Dermis blood vessel endothelial cell (primary cell): ENCODE data around the gene THADA. TPM values are rescaled to one million over a fixed set of nuclear protein-coding genes. Genes with fewer than 3 reads are reported as not detected.
"Not testable (repeated sequence)": the region's sequence is repeated elsewhere in the genome, so short reads cannot be mapped to it uniquely, and the experiment has no call there.

ENCODE experiments used
- DNase-seq: peaks from one replicate; pipeline ENCODE4 v3.0.0; 2010
- total RNA-seq: library from RNA; depleted of rRNA; stranded (reverse); fragments of >200 nt; gene quantifications from 2 replicates; pipeline ENCODE4 v1.2.3, GENCODE V29; 2014

The THADA gene
- total RNA-seq, 1 donor from 2014 or later, result 26.9 TPM

DNA sequence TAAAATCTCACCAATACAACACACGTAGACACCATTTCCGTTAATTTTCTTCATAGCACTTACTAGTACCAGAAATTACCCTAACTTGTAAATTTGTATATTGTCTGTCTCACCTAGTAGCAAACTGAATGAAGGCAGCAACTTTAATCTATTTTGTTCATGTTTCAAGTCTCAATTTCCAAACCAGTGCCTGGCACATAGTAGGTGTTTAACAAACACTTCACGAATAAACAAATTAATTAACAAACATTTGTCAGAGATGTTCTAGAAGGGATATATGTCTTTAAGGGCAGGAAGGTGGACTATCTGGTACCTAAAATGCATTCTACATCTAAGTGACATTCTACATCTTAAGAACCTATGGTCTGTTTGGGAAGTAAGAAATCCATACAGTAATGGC, 963 bp downstream of the THADA start:
- no peak for DNase-seq

DNA sequence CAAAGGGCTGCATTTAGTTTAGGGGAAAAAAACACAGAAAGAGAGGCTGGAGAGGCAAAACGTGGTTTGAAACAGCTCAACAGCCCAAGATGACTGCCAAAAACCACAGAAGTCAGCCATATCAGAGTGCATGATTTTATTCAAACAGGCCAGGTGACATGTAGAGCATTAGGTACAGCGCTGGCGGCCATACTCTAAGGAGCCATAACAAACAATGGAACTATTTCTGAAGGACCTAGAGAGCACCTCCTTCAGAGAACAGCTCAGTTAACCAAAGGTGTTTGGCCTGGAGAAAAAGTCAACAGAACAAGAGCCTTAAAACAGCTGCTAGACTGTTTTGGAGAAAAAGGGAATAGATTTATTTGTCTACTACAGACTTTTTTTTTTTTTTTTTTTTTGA, 2.6 kb downstream of the THADA start:
- DNase-seq, result no peak

DNA sequence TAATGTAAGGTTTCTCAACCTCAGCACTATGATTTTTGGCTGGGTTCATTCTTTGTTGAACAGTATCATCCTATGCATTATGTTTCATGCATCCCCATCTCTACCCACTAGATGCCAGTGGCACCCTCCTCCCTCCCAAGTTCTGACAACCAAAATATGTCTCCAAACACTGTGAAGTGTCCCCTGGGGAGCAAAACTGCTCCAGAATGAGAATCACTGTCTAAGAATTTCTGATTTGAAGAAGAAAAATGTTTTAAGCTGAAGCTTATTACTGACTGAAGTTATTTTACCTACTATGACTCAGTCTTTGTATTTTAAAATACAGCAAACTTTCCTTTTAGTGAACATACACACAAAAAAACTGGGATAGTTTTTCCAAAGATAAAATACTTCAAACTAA, 3.4 kb downstream of the THADA start:
- DNase-seq, result no peak

DNA sequence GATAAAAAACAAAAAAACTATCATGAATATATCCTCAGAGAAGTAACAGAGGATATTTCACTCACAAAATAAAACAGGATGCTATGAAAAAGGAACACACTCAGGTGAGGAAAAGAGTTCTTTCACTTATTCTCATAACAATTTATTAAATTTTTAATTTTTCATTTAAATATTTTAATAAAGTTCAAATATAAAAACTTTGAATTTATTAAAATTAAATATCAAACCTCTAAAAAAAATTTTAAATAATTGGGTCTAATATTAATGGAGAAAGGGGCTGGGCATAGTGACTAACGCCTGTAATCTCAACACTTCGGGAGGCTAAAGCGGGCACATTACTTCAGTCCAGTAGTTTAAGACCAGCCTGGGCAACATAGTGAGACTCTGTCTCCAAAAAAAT, 10.1 kb downstream of the THADA start:
- no peak for DNase-seq

DNA sequence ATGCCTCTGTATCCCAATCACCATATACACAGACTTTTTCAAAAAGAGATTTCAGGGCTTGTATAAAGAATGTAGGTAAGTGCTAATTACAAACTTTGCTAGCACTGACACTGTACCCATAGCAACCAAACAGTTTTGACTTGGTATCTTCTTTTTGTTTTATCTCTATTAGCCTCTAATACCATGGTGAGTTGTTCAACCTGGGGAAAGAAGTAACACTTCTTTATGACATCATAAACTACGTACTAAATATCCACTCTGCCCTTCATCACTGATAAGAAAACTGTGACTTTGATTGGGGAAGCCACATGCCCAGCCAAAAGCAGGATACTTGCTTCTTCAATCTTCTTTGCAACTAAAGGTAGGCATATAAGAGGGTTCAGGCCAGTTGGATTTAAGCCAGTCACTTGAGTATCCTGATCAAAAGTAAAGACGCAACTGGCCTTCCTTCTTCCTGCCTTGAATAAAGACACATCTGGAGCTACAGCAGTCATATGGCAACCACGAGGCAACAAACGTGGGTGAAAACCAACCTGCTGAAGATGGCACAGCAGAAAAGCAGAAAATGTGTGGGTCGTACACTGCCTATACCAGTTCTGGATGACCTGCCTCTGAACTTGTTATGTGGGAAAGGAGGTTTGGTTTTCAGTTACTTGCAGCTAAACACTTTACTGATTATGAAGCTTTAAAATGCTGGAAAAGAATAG, 16.4 kb downstream of the THADA start:
- no peak for DNase-seq

DNA sequence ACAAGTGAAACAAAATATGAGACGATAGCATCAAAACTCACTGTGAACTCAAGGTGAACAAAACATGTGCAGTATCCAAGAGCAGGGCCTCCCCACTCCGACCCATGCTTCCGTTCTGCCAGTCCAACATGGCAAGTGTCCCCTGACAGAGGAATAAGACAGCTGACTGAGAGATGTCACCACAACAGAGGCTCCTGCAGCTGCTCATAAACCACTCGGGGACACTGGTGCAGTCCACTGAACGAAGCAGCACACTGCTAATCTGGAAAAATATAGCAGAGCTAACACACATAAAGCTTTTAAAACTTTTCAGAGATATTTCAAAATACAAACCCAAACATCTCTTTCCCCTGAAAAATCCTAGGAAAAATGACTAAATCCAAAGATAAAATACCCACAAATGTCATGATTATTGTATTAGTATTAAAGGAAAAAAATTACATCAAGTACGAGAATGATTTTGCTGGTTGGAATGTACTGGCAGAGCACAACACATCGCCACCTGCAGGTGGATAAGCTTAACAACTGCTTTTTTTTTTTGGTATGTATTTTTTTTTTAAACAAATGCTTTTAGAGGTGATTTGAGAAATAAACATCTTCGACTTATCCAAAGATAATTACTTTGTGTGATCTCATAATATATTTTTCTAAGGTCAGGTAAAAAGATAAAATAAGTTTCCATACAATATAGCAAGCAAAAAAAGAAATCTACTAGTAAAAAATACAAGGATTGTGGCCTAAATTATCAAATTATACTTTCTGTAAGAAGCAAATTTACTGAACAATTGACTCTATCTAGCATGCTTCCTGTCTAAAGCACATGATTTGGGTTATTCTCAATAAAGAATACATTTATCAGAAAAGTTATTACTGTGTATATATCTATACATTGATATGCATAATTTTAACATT, 18.6 kb downstream of the THADA start:
- DNase-seq, result peak; percentile 76

DNA sequence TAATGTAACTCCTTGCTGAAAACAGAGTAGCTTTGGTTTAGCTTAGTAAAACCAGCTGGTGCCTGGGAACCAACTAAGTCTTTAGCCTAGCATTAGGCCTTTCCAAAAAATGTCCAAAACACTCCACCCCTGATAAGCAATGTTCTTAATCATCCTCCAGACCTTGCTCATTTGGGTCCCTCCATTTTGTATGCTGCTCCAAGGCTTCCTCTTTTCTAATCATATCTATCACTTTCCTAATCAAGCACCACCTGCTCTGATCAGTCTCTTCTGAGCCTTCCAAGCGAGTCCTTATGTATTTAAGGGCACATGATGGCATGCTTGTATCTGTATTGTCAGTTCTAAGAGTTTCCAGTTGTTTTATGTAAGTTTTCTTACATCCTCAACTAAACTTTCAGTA, 23.6 kb downstream of the THADA start:
- no peak for DNase-seq

DNA sequence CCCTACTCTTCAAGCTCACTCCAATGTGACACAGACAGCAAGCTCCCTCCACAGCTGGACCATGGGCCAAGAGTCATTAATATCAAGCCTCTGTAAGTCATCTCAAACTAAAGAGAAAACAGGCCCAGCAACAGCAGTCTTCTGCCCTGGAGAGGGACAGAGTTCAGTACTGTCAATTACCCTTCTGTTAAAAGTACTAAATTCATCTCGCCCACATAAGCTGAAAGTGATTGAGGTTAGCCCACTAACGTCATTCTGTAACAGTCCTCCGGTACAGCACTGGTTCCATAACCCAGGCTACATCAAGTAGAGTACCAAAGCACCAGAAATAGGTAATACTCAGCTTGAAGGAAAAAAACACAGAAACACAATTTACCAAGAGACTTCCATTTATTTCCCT, 25.9 kb downstream of the THADA start:
- DNase-seq, result no peak

DNA sequence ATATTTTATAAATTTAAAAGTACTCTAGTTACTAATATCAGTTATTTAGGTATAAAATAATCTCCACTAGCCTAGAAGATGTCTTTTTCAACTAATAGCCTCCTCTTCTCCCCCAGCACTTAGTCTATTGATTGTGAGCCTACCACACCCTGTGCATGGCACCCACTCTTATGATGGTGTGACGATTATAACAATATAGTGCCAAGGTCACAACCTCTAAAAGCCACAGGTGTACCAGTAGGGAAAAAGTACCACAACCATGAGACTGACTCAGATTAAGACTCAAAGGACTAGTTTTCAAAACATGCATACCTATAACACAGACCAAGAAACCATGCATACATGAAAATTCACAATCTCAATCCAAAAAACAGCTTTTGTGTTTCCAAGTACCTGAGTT, 27.6 kb downstream of the THADA start:
- no peak for DNase-seq

- no peak for DNase-seq
These were observed 29.4 kb downstream of the THADA start for GRCh38 chr2:43566461-43566729.

DNA sequence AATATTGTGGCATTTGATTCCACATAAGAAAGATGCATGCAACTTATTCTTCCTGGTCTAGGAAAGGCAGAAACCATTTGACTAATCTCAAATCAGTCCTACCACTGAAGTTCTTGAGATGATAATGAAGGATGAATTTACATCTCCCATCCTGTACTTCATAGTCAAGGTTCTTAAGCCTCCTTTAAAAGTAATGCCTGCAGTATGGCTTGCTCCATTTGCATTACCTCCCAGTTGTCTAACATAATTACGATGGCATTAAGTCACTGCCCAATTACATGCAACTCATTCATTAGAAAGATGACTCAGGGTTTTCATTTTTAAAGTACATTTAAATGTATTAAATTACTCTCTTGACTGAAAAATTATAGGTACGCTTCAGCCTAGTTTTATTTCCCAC, 32.2 kb downstream of the THADA start:
- DNase-seq, result no peak

DNA sequence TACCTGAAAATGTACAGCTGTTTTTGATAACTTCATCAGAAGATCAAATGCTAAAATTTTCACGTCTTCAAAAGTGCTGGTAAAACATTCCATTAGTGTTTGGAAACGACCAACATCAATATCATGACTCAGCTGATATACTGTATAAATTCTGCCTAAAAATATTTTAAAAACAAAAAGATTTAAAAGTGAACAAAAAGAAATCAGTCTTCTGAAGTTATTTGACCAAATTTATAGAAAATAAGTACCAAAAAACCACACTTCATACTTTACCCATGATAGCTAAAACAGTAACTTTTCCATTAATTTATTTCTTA, 35.6 kb downstream of the THADA start:
- no peak for DNase-seq

GRCh38 chr2:43559391-43560230, 36.2 kb downstream of the THADA start:
- DNase-seq, result no peak

GRCh38 chr2:43557196-43557595, 38.6 kb downstream of the THADA start:
- DNase-seq, result no peak

DNA sequence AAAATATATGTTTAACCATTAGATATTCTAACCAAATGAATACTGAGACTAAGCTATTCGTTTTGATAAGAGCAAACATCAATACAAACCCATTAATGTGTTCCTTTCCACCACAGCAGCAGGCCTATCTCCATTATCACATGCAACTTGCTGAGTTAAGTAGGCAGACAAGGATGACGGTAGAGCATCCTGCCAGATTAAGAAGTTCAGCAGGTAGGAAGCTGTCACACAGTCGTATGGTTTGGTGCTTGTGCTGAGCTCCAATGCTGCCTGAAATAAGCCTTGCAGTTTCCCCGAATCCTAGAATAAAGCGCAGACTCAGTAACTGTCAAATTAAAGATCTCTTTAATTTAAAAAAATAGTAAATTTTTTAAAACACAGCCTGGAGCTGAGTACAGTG, 39.6 kb downstream of the THADA start:
- DNase-seq, result no peak

GRCh38 chr2:43553341-43553855, 42.4 kb downstream of the THADA start:
- DNase-seq, result no peak

DNA sequence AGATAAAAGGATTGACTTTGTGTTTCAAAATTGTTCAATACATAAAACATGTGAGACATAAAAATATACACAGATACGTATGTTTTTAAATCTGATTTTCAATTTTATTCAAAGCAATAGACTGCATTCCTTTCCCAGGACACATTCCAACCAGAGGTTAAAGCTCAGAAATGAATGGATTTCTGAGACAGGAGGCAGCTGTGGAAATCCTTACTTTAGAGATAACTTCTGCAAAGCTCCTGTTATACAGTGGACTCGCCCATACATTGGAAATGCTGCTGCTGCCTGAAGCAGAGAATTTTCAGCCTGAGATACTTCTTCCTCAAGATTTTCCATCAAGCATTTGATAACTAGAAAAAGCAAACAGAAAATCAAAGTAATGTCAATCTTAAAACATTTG, 43.8 kb downstream of the THADA start:
- no peak for DNase-seq

DNA sequence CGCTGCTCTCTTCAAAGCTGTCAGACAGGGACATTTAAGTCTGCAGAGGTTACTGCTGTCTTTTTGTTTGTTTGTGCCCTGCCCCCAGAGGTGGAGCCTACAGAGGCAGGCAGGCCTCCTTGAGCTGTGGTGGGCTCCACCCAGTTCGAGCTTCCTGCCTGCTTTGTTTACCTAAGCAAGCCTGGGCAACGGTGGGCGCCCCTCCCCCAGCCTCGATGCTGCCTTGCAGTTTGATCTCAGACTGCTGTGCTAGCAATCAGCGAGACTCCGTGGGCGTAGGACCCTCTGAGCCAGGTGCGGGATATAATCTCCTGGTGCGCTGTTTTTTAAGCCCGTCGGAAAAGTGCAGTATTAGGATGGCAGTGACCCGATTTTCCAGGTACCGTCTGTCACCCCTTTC, 47.5 kb downstream of the THADA start:
- DNase-seq, result not testable (repeated sequence)

- peak; percentile 69 for DNase-seq
These were observed 53.4 kb downstream of the THADA start for GRCh38 chr2:43542285-43542933.

DNA sequence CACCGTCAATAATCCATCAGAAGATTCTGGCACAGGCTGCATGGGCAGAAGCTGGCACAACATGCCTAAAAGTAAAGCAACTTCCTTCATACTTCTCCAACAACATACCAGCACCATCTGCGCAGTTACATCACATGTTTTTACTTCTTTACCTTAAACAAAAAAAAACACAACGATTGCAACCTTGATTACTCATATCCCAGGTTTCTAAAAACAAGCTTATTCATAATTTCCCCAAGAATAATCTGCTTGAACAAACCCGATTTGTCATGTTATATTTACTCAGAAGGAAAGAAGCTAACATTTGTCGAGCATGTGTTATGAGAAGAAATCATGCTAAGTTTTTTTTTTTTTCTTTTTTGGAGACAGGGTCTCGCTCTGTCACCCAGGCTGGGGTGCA, 54.7 kb downstream of the THADA start:
- no peak for DNase-seq

- DNase-seq, result no peak
These were observed 55.6 kb downstream of the THADA start for GRCh38 chr2:43540021-43540779.

GRCh38 chr2:43539436-43539835, 56.4 kb downstream of the THADA start:
- no peak for DNase-seq
